Dermis blood vessel endothelial cell (primary cell): ENCODE results near the gene FAM47C. TPM values are rescaled to one million over a fixed set of nuclear protein-coding genes. Genes with fewer than 3 reads are reported as not detected.
"Not testable (repeated sequence)": the region's sequence is repeated elsewhere in the genome, so short reads cannot be mapped to it uniquely, and the experiment has no call there.

ENCODE experiments used
- DNase-seq: peaks from one replicate; pipeline ENCODE4 v3.0.0; 2010
- total RNA-seq: library from RNA; depleted of rRNA; stranded (reverse); fragments of >200 nt; gene quantifications from 2 replicates; pipeline ENCODE4 v1.2.3, GENCODE V29; 2014

FAM47C gene
- total RNA-seq, result not detected in 2 replicates

GRCh38 chrX:37008182-37008581 is at the start of gene FAM47C:
Gene FAM47C (plus strand): TSS chrX:37008366. CDS start chrX:37008411, 45 bp downstream.
- not testable (repeated sequence) for DNase-seq

GRCh38 chrX:36961590-36961989 is 46.6 kb upstream of the FAM47C start:
- peak; percentile 4 for DNase-seq

- no peak for DNase-seq
Measured at GRCh38 chrX:36963069-36963808, 44.9 kb upstream of the FAM47C start.

- no peak for DNase-seq
Measured at GRCh38 chrX:36963852-36964251, 44.3 kb upstream of the FAM47C start.

- no peak for DNase-seq
Measured at GRCh38 chrX:36973575-36973974, 34.6 kb upstream of the FAM47C start.

GRCh38 chrX:36974911-36975310 is 33.3 kb upstream of the FAM47C start:
- no peak for DNase-seq

- peak; percentile 26 for DNase-seq
Measured at GRCh38 chrX:36978886-36979285, 29.3 kb upstream of the FAM47C start.

- no peak for DNase-seq
Measured at GRCh38 chrX:36983831-36984230, 24.3 kb upstream of the FAM47C start.

- peak; percentile 28 for DNase-seq
Measured at GRCh38 chrX:36985416-36986209, 22.6 kb upstream of the FAM47C start.

GRCh38 chrX:36986231-36986630 is 21.9 kb upstream of the FAM47C start:
- DNase-seq, result no peak

- DNase-seq, result not testable (repeated sequence)
Measured at GRCh38 chrX:36987212-36987611, 21.0 kb upstream of the FAM47C start.

GRCh38 chrX:37000140-37000539 is 8.0 kb upstream of the FAM47C start:
- no peak for DNase-seq

- DNase-seq, result no peak
Measured at GRCh38 chrX:37010496-37010895, 2.3 kb downstream of the FAM47C start.

GRCh38 chrX:37034260-37034659 is 26.1 kb downstream of the FAM47C start:
- DNase-seq, result not testable (repeated sequence)

GRCh38 chrX:37036674-37037220 is 28.6 kb downstream of the FAM47C start:
- DNase-seq, result not testable (repeated sequence)

- DNase-seq, result not testable (repeated sequence)
Measured at GRCh38 chrX:37038814-37039213, 30.6 kb downstream of the FAM47C start.

- DNase-seq, result not testable (repeated sequence)
Measured at GRCh38 chrX:37042956-37043885, 35.1 kb downstream of the FAM47C start.

- DNase-seq, result no peak
Measured at GRCh38 chrX:37047776-37048175, 39.6 kb downstream of the FAM47C start.

GRCh38 chrX:37057572-37057971 is 49.4 kb downstream of the FAM47C start:
- DNase-seq, result not testable (repeated sequence)

- DNase-seq, result peak; percentile 61
Measured at GRCh38 chrX:37060999-37061398, 52.8 kb downstream of the FAM47C start.
